Neutrophil (primary cell): ENCODE results near the gene ADCY3.

Source experiments
- H3K27ac ChIP-seq: fragments of 200-600 bp; sonication (generic); 2 replicates; pipeline ENCODE4 v1.5.1; 2016; ENCODE audit warnings: mild to moderate bottlenecking, moderate library complexity
- H3K27me3 ChIP-seq: fragments of 200-600 bp; sonication (generic); 2 replicates; pipeline ENCODE4 v1.6.0; 2016; ENCODE audit warnings: mild to moderate bottlenecking
- H3K36me3 ChIP-seq: fragments of 200-600 bp; sonication (generic); 2 replicates; pipeline ENCODE4 v1.5.1; 2017
- H3K4me1 ChIP-seq, 2 experiments: fragments of 200-600 bp in 1 of 2; sonication (generic) in 1 of 2; 1 replicate in 1 of 2; 2 replicates in 1 of 2; pipeline versions ENCODE4 v1.5.1 to v1.6.1; 2013 to 2016; ENCODE audit warnings: low read depth in 1 of 2, low read length in 1 of 2, mild to moderate bottlenecking in 1 of 2, moderate library complexity in 1 of 2; ENCODE audit not compliant: control insufficient read depth in 1 of 2, insufficient read depth in 1 of 2
- H3K4me3 ChIP-seq, 2 experiments: fragments of 200-600 bp in 1 of 2; sonication (generic) in 1 of 2; 1 replicate in 1 of 2; 2 replicates in 1 of 2; pipeline ENCODE4 v1.5.1; 2013 to 2016; ENCODE audit warnings: low read depth in 1 of 2, low read length in 1 of 2, mild to moderate bottlenecking in 1 of 2, moderate library complexity in 1 of 2
- H3K9me3 ChIP-seq: fragments of 200-600 bp; sonication (generic); 2 replicates; pipeline ENCODE4 v1.5.1; 2016
- TF ChIP-seq, protein P1 (sequence below): fragments of 200-600 bp; sonication (generic); IDR thresholded peaks from 2 replicates; pipeline ENCODE4 v1.5.1; 2016; ENCODE audit warnings: antibody characterized with exemption

ADCY3 gene

GRCh38 chr2:24828238-24828996, 91.6 kb downstream of the ADCY3 start:
- no peaks in the 10 kb centered on the region for H3K4me1 ChIP-seq
- TF ChIP-seq, protein P1, sequence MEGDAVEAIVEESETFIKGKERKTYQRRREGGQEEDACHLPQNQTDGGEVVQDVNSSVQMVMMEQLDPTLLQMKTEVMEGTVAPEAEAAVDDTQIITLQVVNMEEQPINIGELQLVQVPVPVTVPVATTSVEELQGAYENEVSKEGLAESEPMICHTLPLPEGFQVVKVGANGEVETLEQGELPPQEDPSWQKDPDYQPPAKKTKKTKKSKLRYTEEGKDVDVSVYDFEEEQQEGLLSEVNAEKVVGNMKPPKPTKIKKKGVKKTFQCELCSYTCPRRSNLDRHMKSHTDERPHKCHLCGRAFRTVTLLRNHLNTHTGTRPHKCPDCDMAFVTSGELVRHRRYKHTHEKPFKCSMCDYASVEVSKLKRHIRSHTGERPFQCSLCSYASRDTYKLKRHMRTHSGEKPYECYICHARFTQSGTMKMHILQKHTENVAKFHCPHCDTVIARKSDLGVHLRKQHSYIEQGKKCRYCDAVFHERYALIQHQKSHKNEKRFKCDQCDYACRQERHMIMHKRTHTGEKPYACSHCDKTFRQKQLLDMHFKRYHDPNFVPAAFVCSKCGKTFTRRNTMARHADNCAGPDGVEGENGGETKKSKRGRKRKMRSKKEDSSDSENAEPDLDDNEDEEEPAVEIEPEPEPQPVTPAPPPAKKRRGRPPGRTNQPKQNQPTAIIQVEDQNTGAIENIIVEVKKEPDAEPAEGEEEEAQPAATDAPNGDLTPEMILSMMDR, result no peak
- H3K4me3 ChIP-seq, result no peak overlapping the region
- no peaks in the 10 kb centered on the region for H3K9me3 ChIP-seq
- H3K27me3 ChIP-seq, result no peaks in the 10 kb centered on the region
- no peak overlapping the region for H3K27ac ChIP-seq
- H3K36me3 ChIP-seq, result peaks cover 8% of the 10 kb centered on the region

DNA sequence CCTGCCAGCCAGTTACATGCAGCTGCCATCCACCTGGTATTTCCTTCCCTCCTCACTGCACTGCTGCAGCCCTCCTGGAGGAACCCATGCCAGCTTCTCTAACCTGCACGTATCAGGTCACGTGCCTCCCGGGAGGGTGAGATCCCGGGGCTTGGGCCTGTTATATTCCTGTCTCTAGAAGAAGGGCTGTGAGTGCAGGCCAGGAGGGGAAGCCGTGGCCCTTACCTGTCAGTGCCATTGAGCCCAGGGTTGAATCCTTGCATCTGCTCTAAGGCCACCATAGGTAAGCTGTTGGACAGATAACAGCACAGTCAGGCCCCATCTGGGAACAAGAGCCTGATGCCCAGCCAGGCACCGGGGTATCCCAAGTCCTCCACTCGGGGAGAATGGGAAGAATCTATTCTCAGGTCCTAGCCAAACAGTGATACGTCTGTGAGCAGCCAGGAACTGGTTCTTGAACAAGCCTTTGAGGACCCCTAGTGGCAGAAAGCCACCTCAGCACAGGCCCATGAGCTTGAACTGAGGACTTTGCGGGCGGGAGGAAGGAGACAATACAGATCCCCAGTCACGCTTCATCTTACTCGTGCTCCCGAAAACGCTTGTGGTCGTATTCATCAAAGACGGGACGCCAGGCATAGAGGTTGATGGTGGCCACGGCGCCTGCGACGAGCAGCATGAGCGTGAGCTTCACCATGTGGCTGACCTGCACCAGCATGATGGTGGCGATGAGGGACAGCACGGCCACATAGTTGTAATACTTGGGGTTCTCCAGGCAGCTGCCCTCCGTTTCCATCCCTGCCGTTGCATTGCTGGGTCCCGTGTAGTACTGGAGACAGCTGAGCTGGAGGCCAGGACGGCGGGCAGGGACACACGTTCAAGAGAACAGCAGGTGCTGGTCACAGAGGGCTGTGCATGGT, 92.5 kb downstream of the ADCY3 start:
- Histone ChIP-seq H3K27me3 (no peaks in the 10 kb centered on the region), H3K36me3 (peaks cover 13% of the 10 kb centered on the region), H3K9me3 (no peaks in the 10 kb centered on the region), H3K4me1 (no peaks in the 10 kb centered on the region), H3K27ac (no peak overlapping the region), H3K4me3 (no peak overlapping the region)
- TF ChIP-seq, protein P1, result peak; percentile 64

DNA sequence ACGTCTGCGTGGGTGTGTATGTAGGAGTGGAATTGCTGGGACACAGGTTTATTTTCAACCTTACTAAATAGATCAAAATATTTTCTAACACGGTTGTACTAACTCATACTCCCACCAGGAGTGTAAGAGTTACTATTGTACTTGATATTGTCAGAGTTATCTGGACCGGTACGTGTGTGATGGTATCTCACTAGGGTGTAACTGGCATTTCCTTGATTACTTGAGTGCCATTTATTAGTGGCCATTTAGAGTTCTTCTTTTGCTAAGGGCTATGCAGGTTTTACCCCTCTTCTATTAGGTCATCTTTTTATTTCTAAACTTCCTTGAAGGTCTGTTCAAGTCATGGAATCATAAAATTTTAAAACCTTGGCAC, 93.3 kb downstream of the ADCY3 start:
- Histone ChIP-seq H3K27ac (no peak overlapping the region), H3K27me3 (no peaks in the 10 kb centered on the region), H3K9me3 (no peaks in the 10 kb centered on the region), H3K4me1 (no peaks in the 10 kb centered on the region), H3K4me3 (no peak overlapping the region), H3K36me3 (peaks cover 17% of the 10 kb centered on the region)
- TF ChIP-seq, protein P1, result no peak

DNA sequence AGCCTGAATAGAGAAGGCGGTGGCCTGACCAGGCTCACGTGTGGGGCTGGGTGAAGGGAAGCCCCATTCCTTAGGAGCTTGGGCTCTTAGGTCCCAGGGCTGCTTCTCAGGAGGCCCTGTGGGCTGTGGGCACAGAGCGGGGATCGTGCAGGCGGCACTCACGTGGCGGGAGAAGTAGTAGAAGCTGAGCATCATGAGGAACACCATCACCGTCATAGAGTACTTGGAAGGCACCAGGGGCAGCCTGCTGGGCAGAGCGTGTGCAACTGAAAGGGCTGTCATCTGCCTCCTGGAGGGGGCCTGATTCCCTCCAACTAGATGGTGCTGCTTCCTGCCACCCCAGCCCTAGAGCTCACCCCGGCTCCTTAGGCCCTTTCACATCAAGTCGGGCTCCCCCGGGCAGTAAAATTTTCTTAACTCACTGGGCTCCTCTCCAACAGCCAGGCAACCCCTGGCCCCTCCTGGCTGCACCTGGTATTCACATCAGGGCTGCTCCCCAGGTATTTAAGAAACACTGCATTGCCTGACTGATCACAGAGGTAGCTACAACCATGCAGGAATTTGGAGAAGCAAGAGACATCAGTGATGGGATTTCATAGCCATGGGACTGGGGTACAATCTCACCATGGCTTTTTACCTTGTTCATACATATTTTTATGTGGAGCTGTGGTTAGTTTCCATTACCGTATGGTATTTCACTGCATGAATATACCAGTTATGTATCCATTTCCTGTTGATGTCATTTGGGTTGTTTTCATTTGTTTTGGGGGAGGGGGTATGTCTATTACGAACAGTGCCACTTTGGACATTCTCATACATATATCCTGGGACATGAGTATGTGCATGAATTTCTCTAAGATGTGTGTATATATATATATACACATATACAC, 93.9 kb downstream of the ADCY3 start:
- H3K4me3 ChIP-seq, result no peak overlapping the region

More for the DNA sequence above, 93.9 kb downstream of the ADCY3 start:
- H3K27me3 ChIP-seq, result no peaks in the 10 kb centered on the region
- no peaks in the 10 kb centered on the region for H3K4me1 ChIP-seq
- H3K36me3 ChIP-seq, result peaks cover 23% of the 10 kb centered on the region
- no peaks in the 10 kb centered on the region for H3K9me3 ChIP-seq
- TF ChIP-seq, protein P1, result no peak
- H3K27ac ChIP-seq, result no peak overlapping the region
